Measurements from ENCODE around the gene ZDHHC20.

GRCh38 chr13:21427741-21428140 lies 31.4 kb downstream of the ZDHHC20 start:
- TF ChIP-seq, protein P1, sequence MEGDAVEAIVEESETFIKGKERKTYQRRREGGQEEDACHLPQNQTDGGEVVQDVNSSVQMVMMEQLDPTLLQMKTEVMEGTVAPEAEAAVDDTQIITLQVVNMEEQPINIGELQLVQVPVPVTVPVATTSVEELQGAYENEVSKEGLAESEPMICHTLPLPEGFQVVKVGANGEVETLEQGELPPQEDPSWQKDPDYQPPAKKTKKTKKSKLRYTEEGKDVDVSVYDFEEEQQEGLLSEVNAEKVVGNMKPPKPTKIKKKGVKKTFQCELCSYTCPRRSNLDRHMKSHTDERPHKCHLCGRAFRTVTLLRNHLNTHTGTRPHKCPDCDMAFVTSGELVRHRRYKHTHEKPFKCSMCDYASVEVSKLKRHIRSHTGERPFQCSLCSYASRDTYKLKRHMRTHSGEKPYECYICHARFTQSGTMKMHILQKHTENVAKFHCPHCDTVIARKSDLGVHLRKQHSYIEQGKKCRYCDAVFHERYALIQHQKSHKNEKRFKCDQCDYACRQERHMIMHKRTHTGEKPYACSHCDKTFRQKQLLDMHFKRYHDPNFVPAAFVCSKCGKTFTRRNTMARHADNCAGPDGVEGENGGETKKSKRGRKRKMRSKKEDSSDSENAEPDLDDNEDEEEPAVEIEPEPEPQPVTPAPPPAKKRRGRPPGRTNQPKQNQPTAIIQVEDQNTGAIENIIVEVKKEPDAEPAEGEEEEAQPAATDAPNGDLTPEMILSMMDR (IDR thresholded peaks at IDR 0.05), result no peak
- TF ChIP-seq KAT7 (CRISPR knock-in tag; IDR thresholded peaks at IDR 0.05; ENCODE audit: borderline replicate concordance), result no peak
- TF ChIP-seq TP53 (CRISPR knock-in tag; IDR thresholded peaks at IDR 0.05), result no peak
- TF ChIP-seq, protein P2, sequence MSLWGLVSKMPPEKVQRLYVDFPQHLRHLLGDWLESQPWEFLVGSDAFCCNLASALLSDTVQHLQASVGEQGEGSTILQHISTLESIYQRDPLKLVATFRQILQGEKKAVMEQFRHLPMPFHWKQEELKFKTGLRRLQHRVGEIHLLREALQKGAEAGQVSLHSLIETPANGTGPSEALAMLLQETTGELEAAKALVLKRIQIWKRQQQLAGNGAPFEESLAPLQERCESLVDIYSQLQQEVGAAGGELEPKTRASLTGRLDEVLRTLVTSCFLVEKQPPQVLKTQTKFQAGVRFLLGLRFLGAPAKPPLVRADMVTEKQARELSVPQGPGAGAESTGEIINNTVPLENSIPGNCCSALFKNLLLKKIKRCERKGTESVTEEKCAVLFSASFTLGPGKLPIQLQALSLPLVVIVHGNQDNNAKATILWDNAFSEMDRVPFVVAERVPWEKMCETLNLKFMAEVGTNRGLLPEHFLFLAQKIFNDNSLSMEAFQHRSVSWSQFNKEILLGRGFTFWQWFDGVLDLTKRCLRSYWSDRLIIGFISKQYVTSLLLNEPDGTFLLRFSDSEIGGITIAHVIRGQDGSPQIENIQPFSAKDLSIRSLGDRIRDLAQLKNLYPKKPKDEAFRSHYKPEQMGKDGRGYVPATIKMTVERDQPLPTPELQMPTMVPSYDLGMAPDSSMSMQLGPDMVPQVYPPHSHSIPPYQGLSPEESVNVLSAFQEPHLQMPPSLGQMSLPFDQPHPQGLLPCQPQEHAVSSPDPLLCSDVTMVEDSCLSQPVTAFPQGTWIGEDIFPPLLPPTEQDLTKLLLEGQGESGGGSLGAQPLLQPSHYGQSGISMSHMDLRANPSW (CRISPR knock-in tag; conservative IDR thresholded peaks at IDR 0.05; ENCODE audit: low read depth), result no peak
- TF ChIP-seq ETV6 (CRISPR knock-in tag; IDR thresholded peaks at IDR 0.05), result no peak

All from WTC11 (cell line).